ENCODE results near the gene IL17RA.

The IL17RA gene

GRCh38 chr22:17115945-17116565, 31.3 kb downstream of the IL17RA start:
- H3K9me3 Mint-ChIP-seq, result no peaks in the 10 kb centered on the region
- peaks cover 9% of the 10 kb centered on the region for H3K27me3 Mint-ChIP-seq (ENCODE audit: low read depth)
- H3K4me1 Mint-ChIP-seq (ENCODE audit: low read depth), result peaks cover 45% of the 10 kb centered on the region
- no peak for DNase-seq (ENCODE audit: low spot score)
- peak overlapping the region; percentile 85 for H3K27ac Mint-ChIP-seq
- H3K4me3 Mint-ChIP-seq, result peak overlapping the region; percentile 73
- peaks cover 14% of the 10 kb centered on the region for H3K36me3 Mint-ChIP-seq (ENCODE audit: low read depth)

GRCh38 chr22:17116572-17117330, 32.0 kb downstream of the IL17RA start:
- Mint-ChIP-seq H3K4me1 (ENCODE audit: low read depth) (peaks cover 45% of the 10 kb centered on the region), H3K27ac (peak overlapping the region; percentile 85), H3K27me3 (ENCODE audit: low read depth) (peaks cover 14% of the 10 kb centered on the region), H3K9me3 (no peaks in the 10 kb centered on the region), H3K4me3 (peak overlapping the region; percentile 73), H3K36me3 (ENCODE audit: low read depth) (peaks cover 9% of the 10 kb centered on the region)
- DNase-seq (ENCODE audit: low spot score), result no peak

GRCh38 chr22:17117400-17117799, 32.6 kb downstream of the IL17RA start:
- DNase-seq (ENCODE audit: low spot score), result no peak
- Mint-ChIP-seq H3K27ac (peak overlapping the region; percentile 76), H3K36me3 (ENCODE audit: low read depth) (peaks cover 9% of the 10 kb centered on the region), H3K4me1 (ENCODE audit: low read depth) (peaks cover 45% of the 10 kb centered on the region), H3K4me3 (peak overlapping the region; percentile 75), H3K9me3 (no peaks in the 10 kb centered on the region), H3K27me3 (ENCODE audit: low read depth) (peaks cover 21% of the 10 kb centered on the region)

GRCh38 chr22:17117890-17118289, 33.1 kb downstream of the IL17RA start:
- peaks cover 6% of the 10 kb centered on the region for H3K36me3 Mint-ChIP-seq (ENCODE audit: low read depth)
- H3K4me1 Mint-ChIP-seq (ENCODE audit: low read depth), result peaks cover 45% of the 10 kb centered on the region
- peaks cover 25% of the 10 kb centered on the region for H3K27me3 Mint-ChIP-seq (ENCODE audit: low read depth)
- peak overlapping the region; percentile 75 for H3K4me3 Mint-ChIP-seq
- peak overlapping the region; percentile 76 for H3K27ac Mint-ChIP-seq
- DNase-seq (ENCODE audit: low spot score), result peak; percentile 15
- no peaks in the 10 kb centered on the region for H3K9me3 Mint-ChIP-seq

- Mint-ChIP-seq H3K9me3 (no peaks in the 10 kb centered on the region), H3K27me3 (ENCODE audit: low read depth) (peaks cover 27% of the 10 kb centered on the region), H3K27ac (peak overlapping the region; percentile 76), H3K4me1 (ENCODE audit: low read depth) (peaks cover 45% of the 10 kb centered on the region), H3K36me3 (ENCODE audit: low read depth) (peaks cover 3% of the 10 kb centered on the region), H3K4me3 (peak overlapping the region; percentile 75)
- DNase-seq (ENCODE audit: low spot score), result no peak
These were observed 33.5 kb downstream of the IL17RA start for GRCh38 chr22:17118342-17118741.

- no peak overlapping the region for H3K4me3 Mint-ChIP-seq
- H3K36me3 Mint-ChIP-seq (ENCODE audit: low read depth), result no peaks in the 10 kb centered on the region
- H3K4me1 Mint-ChIP-seq (ENCODE audit: low read depth), result peaks cover 45% of the 10 kb centered on the region
- H3K27me3 Mint-ChIP-seq (ENCODE audit: low read depth), result peaks cover 34% of the 10 kb centered on the region
- no peak for DNase-seq (ENCODE audit: low spot score)
- no peak overlapping the region for H3K27ac Mint-ChIP-seq
- H3K9me3 Mint-ChIP-seq, result no peaks in the 10 kb centered on the region
These were observed 34.8 kb downstream of the IL17RA start for GRCh38 chr22:17119481-17120202.

- Mint-ChIP-seq H3K4me3 (no peak overlapping the region), H3K9me3 (no peaks in the 10 kb centered on the region), H3K27me3 (ENCODE audit: low read depth) (peaks cover 37% of the 10 kb centered on the region), H3K36me3 (ENCODE audit: low read depth) (no peaks in the 10 kb centered on the region), H3K27ac (no peak overlapping the region), H3K4me1 (ENCODE audit: low read depth) (peaks cover 41% of the 10 kb centered on the region)
- DNase-seq (ENCODE audit: low spot score), result peak; percentile 57
These were observed 35.5 kb downstream of the IL17RA start for GRCh38 chr22:17120281-17120680.

GRCh38 chr22:17120711-17121232, 36.0 kb downstream of the IL17RA start:
- H3K9me3 Mint-ChIP-seq, result no peaks in the 10 kb centered on the region
- no peak overlapping the region for H3K27ac Mint-ChIP-seq
- H3K4me3 Mint-ChIP-seq, result no peak overlapping the region
- H3K27me3 Mint-ChIP-seq (ENCODE audit: low read depth), result peaks cover 37% of the 10 kb centered on the region
- peaks cover 36% of the 10 kb centered on the region for H3K4me1 Mint-ChIP-seq (ENCODE audit: low read depth)
- no peaks in the 10 kb centered on the region for H3K36me3 Mint-ChIP-seq (ENCODE audit: low read depth)
- DNase-seq (ENCODE audit: low spot score), result no peak

GRCh38 chr22:17121233-17122195, 36.7 kb downstream of the IL17RA start, which contains the start of gene TMEM121B:
TSS of gene TMEM121B (minus strand) at chr22:17121360. CDS start at chr22:17121127, 233 bp downstream.
- Mint-ChIP-seq H3K27me3 (ENCODE audit: low read depth) (peaks cover 37% of the 10 kb centered on the region), H3K9me3 (no peaks in the 10 kb centered on the region), H3K36me3 (ENCODE audit: low read depth) (no peaks in the 10 kb centered on the region), H3K4me1 (ENCODE audit: low read depth) (peaks cover 29% of the 10 kb centered on the region), H3K4me3 (peak within 1 kb of the TSS; percentile 50), H3K27ac (no peak within 1 kb of the TSS)
- no peak for DNase-seq (ENCODE audit: low spot score)

- peaks cover 11% of the 10 kb centered on the region for H3K27me3 Mint-ChIP-seq (ENCODE audit: low read depth)
- no peak overlapping the region for H3K27ac Mint-ChIP-seq
- no peaks in the 10 kb centered on the region for H3K4me1 Mint-ChIP-seq (ENCODE audit: low read depth)
- H3K9me3 Mint-ChIP-seq, result no peaks in the 10 kb centered on the region
- no peak for DNase-seq (ENCODE audit: low spot score)
- no peak overlapping the region for H3K4me3 Mint-ChIP-seq
- H3K36me3 Mint-ChIP-seq (ENCODE audit: low read depth), result peaks cover 3% of the 10 kb centered on the region
These were observed 45.4 kb downstream of the IL17RA start for GRCh38 chr22:17130199-17130598.

GRCh38 chr22:17131686-17132085, 46.9 kb downstream of the IL17RA start:
- no peak for DNase-seq (ENCODE audit: low spot score)
- no peak overlapping the region for H3K27ac Mint-ChIP-seq
- H3K4me1 Mint-ChIP-seq (ENCODE audit: low read depth), result no peaks in the 10 kb centered on the region
- H3K27me3 Mint-ChIP-seq (ENCODE audit: low read depth), result peaks cover 11% of the 10 kb centered on the region
- H3K9me3 Mint-ChIP-seq, result no peaks in the 10 kb centered on the region
- H3K36me3 Mint-ChIP-seq (ENCODE audit: low read depth), result peaks cover 3% of the 10 kb centered on the region
- no peak overlapping the region for H3K4me3 Mint-ChIP-seq

GRCh38 chr22:17132112-17132511, 47.3 kb downstream of the IL17RA start:
- Mint-ChIP-seq H3K27me3 (ENCODE audit: low read depth) (peaks cover 8% of the 10 kb centered on the region), H3K4me1 (ENCODE audit: low read depth) (no peaks in the 10 kb centered on the region), H3K27ac (no peak overlapping the region), H3K9me3 (no peaks in the 10 kb centered on the region), H3K36me3 (ENCODE audit: low read depth) (peaks cover 6% of the 10 kb centered on the region), H3K4me3 (no peak overlapping the region)
- no peak for DNase-seq (ENCODE audit: low spot score)

GRCh38 chr22:17133137-17133536, 48.3 kb downstream of the IL17RA start:
- H3K27ac Mint-ChIP-seq, result no peak overlapping the region
- H3K36me3 Mint-ChIP-seq (ENCODE audit: low read depth), result peaks cover 8% of the 10 kb centered on the region
- H3K4me3 Mint-ChIP-seq, result no peak overlapping the region

More at GRCh38 chr22:17133137-17133536, 48.3 kb downstream of the IL17RA start:
- DNase-seq (ENCODE audit: low spot score), result no peak
- H3K9me3 Mint-ChIP-seq, result no peaks in the 10 kb centered on the region
- H3K4me1 Mint-ChIP-seq (ENCODE audit: low read depth), result no peaks in the 10 kb centered on the region
- peaks cover 7% of the 10 kb centered on the region for H3K27me3 Mint-ChIP-seq (ENCODE audit: low read depth)

All from T-helper 2 cell treated with Interferon-gamma antibody and Interleukin-4, amounts not matched to agents 5 μg/mL and 100 μg/mL, for 36 hours (primary cell).